ENCODE results near the gene COL15A1. TPM values are rescaled to one million over a fixed set of nuclear protein-coding genes. Genes with fewer than 3 reads are reported as not detected.

The COL15A1 gene
- polyA plus RNA-seq, 1 experiment: 3.2 TPM

GRCh38 chr9:98921732-98922131, 22.0 kb upstream of the COL15A1 start:
- TF ChIP-seq, protein P1, sequence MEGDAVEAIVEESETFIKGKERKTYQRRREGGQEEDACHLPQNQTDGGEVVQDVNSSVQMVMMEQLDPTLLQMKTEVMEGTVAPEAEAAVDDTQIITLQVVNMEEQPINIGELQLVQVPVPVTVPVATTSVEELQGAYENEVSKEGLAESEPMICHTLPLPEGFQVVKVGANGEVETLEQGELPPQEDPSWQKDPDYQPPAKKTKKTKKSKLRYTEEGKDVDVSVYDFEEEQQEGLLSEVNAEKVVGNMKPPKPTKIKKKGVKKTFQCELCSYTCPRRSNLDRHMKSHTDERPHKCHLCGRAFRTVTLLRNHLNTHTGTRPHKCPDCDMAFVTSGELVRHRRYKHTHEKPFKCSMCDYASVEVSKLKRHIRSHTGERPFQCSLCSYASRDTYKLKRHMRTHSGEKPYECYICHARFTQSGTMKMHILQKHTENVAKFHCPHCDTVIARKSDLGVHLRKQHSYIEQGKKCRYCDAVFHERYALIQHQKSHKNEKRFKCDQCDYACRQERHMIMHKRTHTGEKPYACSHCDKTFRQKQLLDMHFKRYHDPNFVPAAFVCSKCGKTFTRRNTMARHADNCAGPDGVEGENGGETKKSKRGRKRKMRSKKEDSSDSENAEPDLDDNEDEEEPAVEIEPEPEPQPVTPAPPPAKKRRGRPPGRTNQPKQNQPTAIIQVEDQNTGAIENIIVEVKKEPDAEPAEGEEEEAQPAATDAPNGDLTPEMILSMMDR (IDR thresholded peaks at IDR 0.05; ENCODE audit: low read depth, low read length): no peak
- Histone ChIP-seq H3K27ac (ENCODE audit: low read depth, low read length) (no peak overlapping the region), H3K9me3 (ENCODE audit: control insufficient read depth, insufficient read depth, low read length) (no peaks in the 10 kb centered on the region), H3K4me3 (ENCODE audit: low read depth, low read length) (no peak overlapping the region), H3K27me3 (ENCODE audit: control insufficient read depth, insufficient read depth, low read length) (peaks cover 6% of the 10 kb centered on the region)
- no peak for DNase-seq (ENCODE audit: low read depth, low spot score)
- ChIA-PET CTCF (interaction anchor here (1.2 kb wide), 1 partner anchor 77 kb away, joined by 3 read pairs; no protein-coding TSS in a partner anchor), POLR2A (no interaction called here)

GRCh38 chr9:98922721-98923435, 20.8 kb upstream of the COL15A1 start:
- CTCF ChIA-PET: interaction anchor here (0.7 to 1.3 kb wide), 5 partner anchors 11 to 75 kb away, joined by 3 to 4 read pairs (median 3); no protein-coding TSS in a partner anchor
- no peak for DNase-seq (ENCODE audit: low read depth, low spot score)
- POLR2A ChIA-PET: interaction anchor here (1.8 kb wide), 1 partner anchor 30 kb away, joined by 8 read pairs; no protein-coding TSS in a partner anchor
- H3K27me3 ChIP-seq (ENCODE audit: control insufficient read depth, insufficient read depth, low read length): peaks cover 6% of the 10 kb centered on the region
- H3K4me3 ChIP-seq (ENCODE audit: low read depth, low read length): no peak overlapping the region
- no peaks in the 10 kb centered on the region for H3K9me3 ChIP-seq (ENCODE audit: control insufficient read depth, insufficient read depth, low read length)
- no peak overlapping the region for H3K27ac ChIP-seq (ENCODE audit: low read depth, low read length)
- TF ChIP-seq, protein P1 (IDR thresholded peaks at IDR 0.05; ENCODE audit: low read depth, low read length): no peak

- no peak overlapping the region for H3K27ac ChIP-seq (ENCODE audit: low read depth, low read length)
- POLR2A ChIA-PET: interaction anchor here (1.8 kb wide), 1 partner anchor 31 kb away, joined by 8 read pairs; no protein-coding TSS in a partner anchor
- no peaks in the 10 kb centered on the region for H3K9me3 ChIP-seq (ENCODE audit: control insufficient read depth, insufficient read depth, low read length)
- CTCF ChIA-PET: interaction anchor here (0.7 to 1.3 kb wide), 4 partner anchors 11 to 63 kb away, joined by 3 to 4 read pairs (median 3); no protein-coding TSS in a partner anchor
- no peak overlapping the region for H3K4me3 ChIP-seq (ENCODE audit: low read depth, low read length)
- TF ChIP-seq, protein P1 (IDR thresholded peaks at IDR 0.05; ENCODE audit: low read depth, low read length): no peak
- DNase-seq (ENCODE audit: low read depth, low spot score): no peak
- H3K27me3 ChIP-seq (ENCODE audit: control insufficient read depth, insufficient read depth, low read length): peaks cover 6% of the 10 kb centered on the region
Observed at GRCh38 chr9:98923451-98924123, 20.1 kb upstream of the COL15A1 start.

- POLR2A ChIA-PET: interaction anchor here (1.0 kb wide), 1 partner anchor 34 kb away, joined by 3 read pairs; no protein-coding TSS in a partner anchor
Observed at GRCh38 chr9:98924946-98925820, 18.5 kb upstream of the COL15A1 start.

More at GRCh38 chr9:98924946-98925820, 18.5 kb upstream of the COL15A1 start:
- Histone ChIP-seq H3K27ac (ENCODE audit: low read depth, low read length) (no peak overlapping the region), H3K9me3 (ENCODE audit: control insufficient read depth, insufficient read depth, low read length) (no peaks in the 10 kb centered on the region), H3K4me3 (ENCODE audit: low read depth, low read length) (no peak overlapping the region), H3K27me3 (ENCODE audit: control insufficient read depth, insufficient read depth, low read length) (peaks cover 3% of the 10 kb centered on the region)
- CTCF ChIA-PET: no interaction called here
- TF ChIP-seq, protein P1 (IDR thresholded peaks at IDR 0.05; ENCODE audit: low read depth, low read length): no peak
- no peak for DNase-seq (ENCODE audit: low read depth, low spot score)

All from AG04450 (cell line).